Colonic mucosa (tissue), 4 donors: ENCODE results near the gene APOD. TPM values are rescaled to one million over a fixed set of nuclear protein-coding genes. Genes with fewer than 3 reads are reported as not detected.

Experiments used
- DNase-seq: peaks from one replicate; pipeline ENCODE4 v3.0.0-alpha.2; 2020
- H3K27ac ChIP-seq: fragments of 200-600 bp; one replicate; pipeline ENCODE4 v1.8.0; 2021
- H3K27me3 ChIP-seq: fragments of 200-600 bp; one replicate; pipeline ENCODE4 v1.8.0; 2021
- H3K36me3 ChIP-seq: fragments of 200-600 bp; one replicate; pipeline ENCODE4 v1.8.0; 2021
- H3K4me1 ChIP-seq: fragments of 200-600 bp; one replicate; pipeline ENCODE4 v1.8.0; 2021; ENCODE audit warnings: mild to moderate bottlenecking
- H3K4me3 ChIP-seq: fragments of 200-600 bp; one replicate; pipeline ENCODE4 v1.8.0; 2021
- H3K9ac ChIP-seq, 2 donors: one replicate each; pipeline ENCODE4 v1.7.0; 2013; ENCODE audit warnings: control low read depth in 2 of 2, low read depth in 2 of 2, low read length in 2 of 2
- H3K9me3 ChIP-seq: fragments of 200-600 bp; one replicate; pipeline ENCODE4 v1.8.0; 2021
- CTCF ChIP-seq: fragments of 200-600 bp; IDR thresholded peaks from one replicate; pipeline ENCODE4 v1.8.0; 2022; ENCODE audit warnings: antibody characterized with exemption, mild to moderate bottlenecking
- intact Hi-C: fragments of 100-400 bp; cut with DNase I; formaldehyde crosslinking; loops from one replicate; pipeline ENCODE4 v1.14.1; 2022
- total RNA-seq, 2 donors: library from RNA; stranded (reverse); fragmentation: NEBNext Ultra II Directional in 1 of 2; extraction: Animal tissue kit (Norgen Biotek cat#: 25700) in 1 of 2; gene quantifications; one replicate each; pipeline ENCODE4 v1.2.1, GENCODE V29; 2021
- donor health status: healthy.
- donor health status: DM: no; HTN: no; CAD: no.
- donor health status: DM: no; HTN: no; CAD: no.

The APOD gene
- total RNA-seq, 2 donors from 2014 or later, result 7.2 to 13.1 TPM

- Histone ChIP-seq H3K27me3 (no peaks in the 10 kb centered on the region), H3K4me1 (no peaks in the 10 kb centered on the region), H3K9me3 (no peaks in the 10 kb centered on the region), H3K27ac (no peak overlapping the region), H3K4me3 (no peak overlapping the region), H3K36me3 (no peaks in the 10 kb centered on the region), H3K9ac (no peak overlapping the region)
- no peak for DNase-seq
- intact Hi-C loops, result no loop called here
- TF ChIP-seq CTCF, result no peak
These were observed 3.7 kb upstream of the APOD start for GRCh38 chr3:195587406-195587805.

- Histone ChIP-seq H3K4me1 (no peaks in the 10 kb centered on the region), H3K36me3 (no peaks in the 10 kb centered on the region), H3K27me3 (no peaks in the 10 kb centered on the region), H3K4me3 (no peak overlapping the region), H3K9ac (no peak overlapping the region), H3K9me3 (no peaks in the 10 kb centered on the region), H3K27ac (no peak overlapping the region)
- no peak for TF ChIP-seq CTCF
- intact Hi-C loops, result no loop called here
- DNase-seq, result no peak
These were observed 767 bp upstream of the APOD start for GRCh38 chr3:195584543-195584870.

DNA sequence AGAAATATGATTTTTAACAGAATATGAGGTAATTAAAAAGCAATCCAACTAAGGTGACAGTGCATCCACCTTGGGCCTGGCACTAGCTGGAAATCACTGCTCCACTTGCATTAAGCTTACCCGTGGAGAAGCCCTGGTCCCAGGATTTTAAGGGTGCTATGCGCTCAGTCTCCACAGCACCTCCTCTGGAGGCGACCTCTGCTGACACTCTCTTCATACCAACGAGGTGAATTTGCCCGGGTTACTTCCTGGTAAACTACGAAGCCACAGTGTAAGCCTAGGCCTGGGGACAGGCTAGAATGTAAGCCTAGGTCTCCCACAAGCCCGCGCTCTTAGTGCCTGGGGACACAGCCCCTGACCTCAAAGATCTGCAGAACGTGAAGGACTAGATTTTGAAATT, 793 bp downstream of the APOD start:
- H3K27ac ChIP-seq, result no peak overlapping the region
- H3K9me3 ChIP-seq, result no peaks in the 10 kb centered on the region
- no peak overlapping the region for H3K4me3 ChIP-seq
- H3K4me1 ChIP-seq, result no peaks in the 10 kb centered on the region
- no peaks in the 10 kb centered on the region for H3K36me3 ChIP-seq
- peak; percentile 23 for DNase-seq
- TF ChIP-seq CTCF, result no peak
- intact Hi-C loops, result no loop called here
- H3K27me3 ChIP-seq, result no peaks in the 10 kb centered on the region
- no peak overlapping the region for H3K9ac ChIP-seq

DNA sequence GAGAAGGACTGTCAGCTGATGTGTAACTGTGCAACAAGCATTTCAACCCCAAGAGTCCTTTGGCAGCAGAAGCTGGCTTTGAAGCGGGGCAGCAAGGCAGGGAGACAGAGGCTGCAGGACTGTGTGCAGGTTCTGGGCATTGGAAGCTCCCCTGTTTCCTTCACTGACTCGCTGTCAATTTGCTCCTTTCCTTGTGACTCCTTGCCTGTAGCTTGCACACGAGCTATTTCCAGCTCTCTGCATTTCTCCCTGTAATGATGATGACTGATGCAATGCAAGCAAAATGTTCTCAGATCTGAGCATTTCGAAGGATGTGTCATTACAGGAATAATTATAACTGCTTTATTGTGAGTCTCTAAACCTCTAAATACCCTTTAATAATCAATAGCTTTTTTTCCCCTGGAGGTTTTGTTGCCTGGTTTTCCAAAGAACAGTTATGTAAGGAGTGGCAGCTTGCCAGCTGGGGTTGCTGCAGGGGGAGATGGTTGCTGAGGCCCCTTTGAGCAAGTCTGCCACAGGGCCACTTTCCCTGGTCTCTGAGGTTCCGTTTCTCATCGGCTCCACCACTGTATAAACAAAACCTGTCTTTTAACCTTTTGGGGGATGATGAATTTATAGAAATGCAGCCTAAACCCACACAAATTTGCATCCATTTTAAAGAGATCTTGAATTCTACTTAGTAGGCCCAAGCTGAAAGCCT, 2.8 kb downstream of the APOD start:
- Histone ChIP-seq H3K9me3 (no peaks in the 10 kb centered on the region), H3K27ac (no peak overlapping the region), H3K9ac (no peak overlapping the region), H3K4me1 (no peaks in the 10 kb centered on the region), H3K36me3 (no peaks in the 10 kb centered on the region), H3K4me3 (no peak overlapping the region), H3K27me3 (no peaks in the 10 kb centered on the region)
- intact Hi-C loops, result no loop called here
- no peak for DNase-seq
- TF ChIP-seq CTCF, result no peak

GRCh38 chr3:195579281-195579680, 4.5 kb downstream of the APOD start:
- Histone ChIP-seq H3K27ac (no peak overlapping the region), H3K4me1 (no peaks in the 10 kb centered on the region), H3K27me3 (no peaks in the 10 kb centered on the region), H3K4me3 (no peak overlapping the region), H3K36me3 (no peaks in the 10 kb centered on the region), H3K9ac (no peak overlapping the region), H3K9me3 (no peaks in the 10 kb centered on the region)
- intact Hi-C loops, result no loop called here
- no peak for DNase-seq
- TF ChIP-seq CTCF, result no peak
